Lower leg skin (tissue), 3 donors: ENCODE measurements around the gene CGB7.

ENCODE experiments used
- CTCF ChIP-seq, 3 donors: fragments of 450-650 bp; IDR thresholded peaks; one replicate each; pipeline ENCODE4 v1.5.1; 2016; ENCODE audit warnings: antibody characterized with exemption in 3 of 3, mild to moderate bottlenecking in 3 of 3, moderate library complexity in 2 of 3
- POLR2A ChIP-seq, 2 donors: fragments of 450-650 bp; IDR thresholded peaks; one replicate each; pipeline ENCODE4 v1.6.1; 2016 to 2017; ENCODE audit warnings: antibody characterized with exemption in 2 of 2, mild to moderate bottlenecking in 1 of 2, moderate library complexity in 1 of 2

- TF ChIP-seq CTCF (IDR thresholded peaks at IDR 0.05) (no peak), POLR2A (IDR thresholded peaks at IDR 0.05) (no peak)
Measured at GRCh38 chr19:49016067-49016839, 41.3 kb downstream of the CGB7 start.
